Endothelial cell of umbilical vein (primary cell): ENCODE results near the gene CACNA1A. TPM values are rescaled to one million over a fixed set of nuclear protein-coding genes. Genes with fewer than 3 reads are reported as not detected.

ENCODE experiments used
- BruUV-seq: library from RNA; stranded (reverse); fragments of 400-500 nt; replicated peaks from 2 replicates; lab custom pipeline; 2021; lab: Mats Ljungman, UMichigan
- CTCF ChIA-PET: fragments of 300-600, 350-600 bp; sonication (Branson Sonifier 250); formaldehyde crosslinking; loops from one replicate; lab custom pipeline; 2021; ENCODE audit warnings: antibody characterized with exemption, inconsistent platforms; lab: Charles Lee
- POLR2A ChIA-PET: fragments of 300-600, 350-600 bp; sonication (Branson Sonifier 250); formaldehyde crosslinking; loops from one replicate; lab custom pipeline; 2021; ENCODE audit warnings: antibody characterized with exemption, inconsistent platforms; lab: Charles Lee
- DNase-seq: peaks from one replicate; pipeline ENCODE4 v3.0.0-alpha.2; 2011; ENCODE audit warnings: low read depth, low spot score
- FAIRE-seq: peaks from 2 replicates; lab custom pipeline; 2011; peaks lifted over from hg19 to GRCh38; lab: Jason Lieb, UNC
- H2AFZ ChIP-seq: 2 replicates; pipeline ENCODE4 v1.6.0; 2012; ENCODE audit warnings: low read depth, low read length, control low read depth, inconsistent platforms
- H3K27ac ChIP-seq: 2 replicates; pipeline ENCODE4 v1.5.1; 2011; ENCODE audit warnings: low read depth, mild to moderate bottlenecking, control low read depth, low read length, moderate library complexity; ENCODE audit not compliant: insufficient read depth
- H3K27me3 ChIP-seq, 2 experiments: 2 replicates each; pipeline versions ENCODE4 v1.6.0 to v1.6.1; 2011; ENCODE audit warnings: low read length in 2 of 2, mixed read lengths in 1 of 2; ENCODE audit not compliant: control insufficient read depth in 2 of 2, insufficient read depth in 2 of 2
- H3K36me3 ChIP-seq, 2 experiments: 2 replicates in 1 of 2; 3 replicates in 1 of 2; pipeline ENCODE4 v1.5.1; 2011; ENCODE audit warnings: low read length in 2 of 2, mild to moderate bottlenecking in 1 of 2, moderate library complexity in 1 of 2; ENCODE audit not compliant: control insufficient read depth in 2 of 2, insufficient read depth in 2 of 2; ENCODE audit errors: extremely low read depth in 1 of 2
- H3K4me1 ChIP-seq: 3 replicates; pipeline ENCODE4 v1.5.1; 2011; ENCODE audit warnings: mild to moderate bottlenecking, low read length; ENCODE audit not compliant: control insufficient read depth, insufficient read depth; ENCODE audit errors: extremely low read depth
- H3K4me2 ChIP-seq: 2 replicates; pipeline ENCODE4 v1.6.1; 2011; ENCODE audit warnings: low read length, control low read depth, mixed read lengths; ENCODE audit not compliant: insufficient read depth
- H3K4me3 ChIP-seq, 3 experiments: fragments of 200-600 bp in 1 of 3; sonication (generic), shearing (Covaris generic) in 1 of 3; replicated peaks in 1 of 3; 2 replicates each; pipeline ENCODE4 v1.5.1; 2011 to 2016; ENCODE audit warnings: control low read depth in 3 of 3, low read length in 3 of 3, mild to moderate bottlenecking in 2 of 3, inconsistent platforms in 1 of 3, low read depth in 1 of 3, moderate library complexity in 1 of 3; ENCODE audit not compliant: insufficient read depth in 1 of 3
- H3K79me2 ChIP-seq: 2 replicates; pipeline ENCODE4 v1.6.0; 2012; ENCODE audit warnings: low read length, inconsistent platforms; ENCODE audit not compliant: control insufficient read depth, insufficient read depth
- H3K9ac ChIP-seq: replicated peaks from 2 replicates; pipeline ENCODE3; 2011; ENCODE audit warnings: low read length, control low read depth; ENCODE audit not compliant: insufficient read depth; ENCODE audit errors: extremely low read depth
- H3K9me1 ChIP-seq: replicated peaks from 3 replicates; pipeline ENCODE4 v1.6.0; 2011; ENCODE audit warnings: mild to moderate bottlenecking, low read length; ENCODE audit not compliant: control insufficient read depth, insufficient read depth; ENCODE audit errors: extremely low read depth
- H3K9me3 ChIP-seq: replicated peaks from 2 replicates; pipeline ENCODE4 v1.5.1; 2012; ENCODE audit warnings: low read length, inconsistent platforms; ENCODE audit not compliant: control insufficient read depth, insufficient read depth
- H4K20me1 ChIP-seq: replicated peaks from 2 replicates; pipeline ENCODE3; 2011; ENCODE audit warnings: mild to moderate bottlenecking, low read length; ENCODE audit not compliant: control insufficient read depth, insufficient read depth; ENCODE audit errors: extremely low read depth
- EZH2 ChIP-seq: IDR thresholded peaks from 2 replicates; pipeline ENCODE4 v1.6.1; 2012; ENCODE audit warnings: borderline replicate concordance, low read depth, mild to moderate bottlenecking, moderate library complexity, low read length, inconsistent platforms; ENCODE audit not compliant: severe bottlenecking
- FOS ChIP-seq: IDR thresholded peaks from 2 replicates; pipeline ENCODE4 v1.6.1; 2011; ENCODE audit warnings: mild to moderate bottlenecking, low read length, moderate library complexity, borderline replicate concordance; ENCODE audit not compliant: insufficient read depth
- GATA2 ChIP-seq: IDR thresholded peaks from 2 replicates; pipeline ENCODE4 v1.7.0; 2011; ENCODE audit warnings: low read depth, mild to moderate bottlenecking, moderate library complexity, mixed read lengths, low read length; ENCODE audit not compliant: insufficient read length, insufficient read depth
- JUN ChIP-seq: IDR thresholded peaks from 2 replicates; pipeline ENCODE4 v1.6.1; 2011; ENCODE audit warnings: borderline replicate concordance, low read depth; ENCODE audit not compliant: insufficient read length, insufficient read depth
- MYC ChIP-seq: IDR thresholded peaks from one replicate; pipeline ENCODE4 v1.6.1; 2011; ENCODE audit warnings: mild to moderate bottlenecking, low read depth, low read length
- POLR2A ChIP-seq: IDR thresholded peaks from 2 replicates; pipeline ENCODE4 v1.6.1; 2012; ENCODE audit warnings: low read depth, mild to moderate bottlenecking, control low read depth, low read length
- POLR2AphosphoS5 ChIP-seq: IDR thresholded peaks from 2 replicates; pipeline ENCODE4 v1.6.1; 2012; ENCODE audit warnings: low read depth, mild to moderate bottlenecking, control low read depth, low read length, moderate library complexity; ENCODE audit not compliant: insufficient read depth
- dilution Hi-C: fragments of 300-500 bp; cut with MboI; formaldehyde crosslinking; loops from one replicate; pipeline ENCODE4 v1.15.0; 2019; ENCODE audit warnings: low sequenced_read_pairs; ENCODE audit not compliant: extremely low pct_ligation_motif_present
- intact Hi-C: fragments of 100-400 bp; cut with micrococcal nuclease; formaldehyde crosslinking; loops from one replicate; pipeline ENCODE4 v1.10.0; 2022
- polyA plus RNA-seq, 4 experiments: library from polyadenylated mRNA; depleted of rRNA in 3 of 4; stranded (reverse) in 3 of 4; unstranded in 1 of 4; fragments of >200 nt; gene quantifications; 2 replicates each; pipeline versions ENCODE4 v1.2.1 to v1.2.3, GENCODE V29; 2011 to 2012; ENCODE audit warnings: missing spikeins in 1 of 4
- total RNA-seq: library from RNA; stranded (reverse); gene quantifications from 2 replicates; pipeline ENCODE4 v1.2.3, GENCODE V29; 2021
- TF ChIP-seq, protein P1 (sequence below): IDR thresholded peaks from 2 replicates; pipeline ENCODE4 v1.6.1; 2011; ENCODE audit not compliant: insufficient read depth, insufficient read length
- TF ChIP-seq, protein P2 (sequence below), 2 donors: IDR thresholded peaks; 1 replicate in 1 of 2; 2 replicates in 1 of 2; pipeline ENCODE4 v1.5.1; 2011; ENCODE audit warnings: low read length in 2 of 2, mild to moderate bottlenecking in 2 of 2, moderate library complexity in 2 of 2, control low read depth in 1 of 2, inconsistent platforms in 1 of 2, low read depth in 1 of 2; ENCODE audit not compliant: insufficient read depth in 1 of 2; ENCODE audit errors: extremely low read depth in 1 of 2

The CACNA1A gene
- total and polyA plus RNA-seq, 2 donors (not counting 3 experiments of a cell fraction or from before 2014, with no cell fraction given) = 0.17 to 0.38 TPM

DNA sequence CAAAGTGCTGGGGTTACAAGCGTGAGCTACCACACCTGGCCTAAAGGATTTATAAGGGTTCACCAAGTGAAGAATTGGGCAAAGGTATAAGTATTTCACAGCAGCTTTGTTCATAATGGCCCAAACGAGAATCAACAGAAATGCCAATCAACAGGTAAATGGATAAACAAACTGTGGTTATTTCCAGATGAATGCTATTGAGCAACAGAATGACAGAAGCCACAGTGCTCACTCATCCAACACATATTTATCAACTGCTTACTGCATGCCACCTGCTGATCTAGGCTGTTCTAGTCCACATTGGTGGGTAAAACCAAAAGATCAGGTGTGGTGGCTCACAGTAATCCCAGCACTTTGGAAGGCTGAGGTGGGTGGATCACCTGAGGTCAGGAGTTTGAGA is 27.7 kb downstream of the CACNA1A start:
- DNase-seq (no peak), FAIRE-seq (no peak)
- no peak overlapping the region for H2AFZ ChIP-seq
- intact Hi-C loops (no loop called here), dilution Hi-C loops (no loop called here)
- ChIA-PET CTCF (no interaction called here), POLR2A (no interaction called here)
- H3K27me3 ChIP-seq = no peaks in the 10 kb centered on the region
- TF ChIP-seq JUN = no peak
- TF ChIP-seq, protein P1, sequence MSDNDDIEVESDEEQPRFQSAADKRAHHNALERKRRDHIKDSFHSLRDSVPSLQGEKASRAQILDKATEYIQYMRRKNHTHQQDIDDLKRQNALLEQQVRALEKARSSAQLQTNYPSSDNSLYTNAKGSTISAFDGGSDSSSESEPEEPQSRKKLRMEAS = no peak
- no peak for TF ChIP-seq MYC
- TF ChIP-seq FOS = no peak
- H4K20me1 ChIP-seq = no peaks in the 10 kb centered on the region
- H3K9me1 ChIP-seq = no peaks in the 10 kb centered on the region
- H3K36me3 ChIP-seq = no peaks in the 10 kb centered on the region
- no peak overlapping the region for H3K4me2 ChIP-seq
- H3K27ac ChIP-seq = no peak overlapping the region
- no TSS peak for BruUV-seq
- no peaks in the 10 kb centered on the region for H3K79me2 ChIP-seq
- H3K9ac ChIP-seq = no peak overlapping the region
- no peaks in the 10 kb centered on the region for H3K4me1 ChIP-seq
- no peak overlapping the region for H3K4me3 ChIP-seq
- H3K9me3 ChIP-seq = no peaks in the 10 kb centered on the region

DNA sequence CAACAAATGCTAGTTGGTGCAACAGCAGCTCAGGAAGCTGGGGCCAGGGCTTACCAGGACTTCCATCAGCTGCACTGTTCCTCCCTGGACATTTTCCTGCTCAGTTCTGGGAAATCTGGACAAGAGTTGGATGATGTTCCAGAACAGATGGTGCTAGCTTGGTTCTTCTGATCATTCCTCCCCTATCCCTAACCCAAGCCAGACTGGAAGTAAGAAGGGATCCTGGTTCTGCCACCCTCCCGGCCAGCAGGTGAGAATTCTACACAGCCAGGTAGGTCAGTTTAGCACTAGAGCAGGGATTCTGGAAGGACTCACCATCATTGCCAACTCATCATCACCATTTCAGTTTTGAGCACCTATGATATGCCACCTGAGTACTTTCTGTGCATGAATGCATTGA is 30.2 kb downstream of the CACNA1A start:
- H3K4me2 ChIP-seq = no peak overlapping the region
- ChIA-PET CTCF (no interaction called here), POLR2A (no interaction called here)
- H3K9ac ChIP-seq = no peak overlapping the region
- DNase-seq (no peak), FAIRE-seq (no peak)
- H3K4me1 ChIP-seq = no peaks in the 10 kb centered on the region
- TF ChIP-seq MYC (no peak), POLR2A (no peak), JUN (no peak), GATA2 (no peak), FOS (no peak), POLR2AphosphoS5 (no peak), EZH2 (no peak)
- TF ChIP-seq, protein P2, sequence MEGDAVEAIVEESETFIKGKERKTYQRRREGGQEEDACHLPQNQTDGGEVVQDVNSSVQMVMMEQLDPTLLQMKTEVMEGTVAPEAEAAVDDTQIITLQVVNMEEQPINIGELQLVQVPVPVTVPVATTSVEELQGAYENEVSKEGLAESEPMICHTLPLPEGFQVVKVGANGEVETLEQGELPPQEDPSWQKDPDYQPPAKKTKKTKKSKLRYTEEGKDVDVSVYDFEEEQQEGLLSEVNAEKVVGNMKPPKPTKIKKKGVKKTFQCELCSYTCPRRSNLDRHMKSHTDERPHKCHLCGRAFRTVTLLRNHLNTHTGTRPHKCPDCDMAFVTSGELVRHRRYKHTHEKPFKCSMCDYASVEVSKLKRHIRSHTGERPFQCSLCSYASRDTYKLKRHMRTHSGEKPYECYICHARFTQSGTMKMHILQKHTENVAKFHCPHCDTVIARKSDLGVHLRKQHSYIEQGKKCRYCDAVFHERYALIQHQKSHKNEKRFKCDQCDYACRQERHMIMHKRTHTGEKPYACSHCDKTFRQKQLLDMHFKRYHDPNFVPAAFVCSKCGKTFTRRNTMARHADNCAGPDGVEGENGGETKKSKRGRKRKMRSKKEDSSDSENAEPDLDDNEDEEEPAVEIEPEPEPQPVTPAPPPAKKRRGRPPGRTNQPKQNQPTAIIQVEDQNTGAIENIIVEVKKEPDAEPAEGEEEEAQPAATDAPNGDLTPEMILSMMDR (IDR thresholded peaks at IDR 0.05; ENCODE audit: extremely low read depth in 1 of 2, insufficient read depth in 1 of 2, low read depth in 1 of 2, low read length in 2 of 2) = no peak
- TF ChIP-seq, protein P1 = no peak
- dilution Hi-C loops (no loop called here), intact Hi-C loops (no loop called here)
- no peak overlapping the region for H3K27ac ChIP-seq
- no peaks in the 10 kb centered on the region for H3K79me2 ChIP-seq
- H4K20me1 ChIP-seq = no peaks in the 10 kb centered on the region
- no peaks in the 10 kb centered on the region for H3K36me3 ChIP-seq
- no TSS peak for BruUV-seq
- H3K27me3 ChIP-seq = no peaks in the 10 kb centered on the region
- no peak overlapping the region for H2AFZ ChIP-seq
- H3K9me3 ChIP-seq = no peaks in the 10 kb centered on the region
- H3K9me1 ChIP-seq = no peaks in the 10 kb centered on the region
- H3K4me3 ChIP-seq = no peak overlapping the region
